SKM-1 treated with dmso at 0.1 percent for 144 hours (cell line): ENCODE measurements around the gene SPON1.
"Not testable (repeated sequence)": the region's sequence is repeated elsewhere in the genome, so short reads cannot be mapped to it uniquely, and the experiment has no call there.

ENCODE experiments used
- DNase-seq: peaks from one replicate; lab custom pipeline; 2025; ENCODE audit not compliant: unreplicated experiment; lab: John Stamatoyannopoulos, UW

Gene SPON1

DNA sequence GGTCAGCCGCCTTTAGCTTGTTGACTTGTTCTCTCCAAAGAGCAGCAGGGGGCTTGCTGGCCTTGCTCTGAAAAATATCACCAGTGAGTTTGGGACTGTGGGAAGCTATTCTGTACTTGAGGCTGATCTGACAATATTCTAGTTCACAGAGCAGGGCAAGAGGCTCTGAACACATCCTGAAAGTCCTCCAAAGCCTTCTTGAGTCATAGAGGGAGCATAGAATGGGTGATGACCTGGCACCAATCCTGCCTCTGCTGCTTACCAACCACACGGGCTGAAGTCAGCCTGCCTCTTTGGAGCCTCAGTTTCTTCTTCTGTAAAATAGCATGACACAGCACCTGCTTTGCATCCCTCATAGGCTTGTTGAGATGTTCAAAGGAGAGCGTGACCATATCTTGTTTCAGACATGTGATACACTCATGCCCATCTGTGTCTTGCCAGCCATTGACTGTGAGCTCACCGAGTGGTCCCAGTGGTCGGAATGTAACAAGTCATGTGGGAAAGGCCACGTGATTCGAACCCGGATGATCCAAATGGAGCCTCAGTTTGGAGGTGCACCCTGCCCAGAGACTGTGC is 299.8 kb downstream of the SPON1 start:
- DNase-seq, result no peak

DNA sequence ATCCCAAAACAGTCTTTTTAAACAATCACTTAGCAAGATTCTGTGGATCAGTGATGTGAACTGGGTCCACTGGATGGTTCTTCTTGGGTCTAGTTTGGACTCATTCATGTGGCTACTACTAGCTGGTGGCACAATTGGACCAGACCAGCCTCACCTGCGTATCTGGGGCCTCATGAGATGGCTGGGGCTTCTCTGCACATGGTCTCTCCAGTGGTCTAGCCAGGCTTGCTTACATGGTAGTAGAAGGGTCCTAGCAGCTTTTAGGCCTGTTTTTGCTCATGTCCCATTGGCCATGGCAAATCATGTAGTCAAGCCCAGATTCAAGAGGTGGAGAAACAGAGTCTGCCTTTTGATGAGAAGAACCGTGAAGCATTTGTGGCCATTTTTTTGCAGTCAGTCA is 302.4 kb downstream of the SPON1 start:
- DNase-seq, result no peak

DNA sequence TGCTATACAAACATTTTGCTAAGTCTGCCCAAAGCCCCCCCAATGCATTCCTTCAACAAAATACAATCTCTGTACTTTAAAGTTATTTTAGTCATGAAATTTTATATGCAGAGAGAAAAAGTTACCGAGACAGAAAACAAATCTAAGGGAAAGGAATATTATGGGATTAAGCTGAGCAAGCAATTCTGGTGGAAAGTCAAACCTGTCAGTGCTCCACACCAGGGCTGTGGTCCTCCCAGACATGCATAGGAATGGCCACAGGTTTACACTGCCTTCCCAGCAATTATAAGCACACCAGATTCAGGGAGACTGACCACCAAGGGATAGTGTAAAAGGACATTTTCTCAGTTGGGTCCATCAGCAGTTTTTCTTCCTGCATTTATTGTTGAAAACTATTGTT is 304.1 kb downstream of the SPON1 start:
- DNase-seq, result no peak

DNA sequence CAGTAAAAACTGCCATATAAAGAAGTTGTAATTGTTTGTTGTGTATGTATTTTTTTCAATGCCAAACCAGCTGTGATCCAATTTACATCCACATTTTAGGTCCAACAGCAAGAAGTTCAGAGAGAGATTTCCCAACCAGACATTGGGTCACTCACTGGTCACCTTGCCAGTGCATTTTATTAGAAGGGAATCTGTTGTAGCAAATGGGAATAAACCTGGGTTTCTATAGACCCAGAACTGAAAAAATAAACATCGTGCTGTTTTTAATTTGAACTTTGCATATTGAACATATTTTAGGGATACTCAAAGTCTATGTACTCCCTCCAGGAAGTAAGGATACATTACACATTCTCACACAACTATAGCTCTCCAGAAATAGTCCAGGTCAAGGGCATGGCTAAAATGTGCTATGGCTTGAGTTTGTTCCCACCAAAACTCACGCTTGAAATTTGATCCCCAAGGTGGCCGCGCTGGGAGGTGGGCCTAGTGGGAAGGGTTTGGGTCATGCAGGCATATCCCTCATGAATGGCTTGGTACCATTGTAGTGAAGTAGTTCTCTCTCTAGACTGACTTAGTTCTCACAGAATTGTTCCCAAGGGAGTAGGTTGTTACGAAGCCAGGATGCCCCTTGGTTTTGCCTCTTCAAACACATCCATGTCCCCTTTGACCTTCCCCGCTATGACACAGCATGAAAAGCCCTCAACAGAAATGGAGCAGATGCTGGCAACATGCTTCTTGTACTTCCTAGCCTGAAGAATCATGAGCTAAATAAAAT is 305.5 kb downstream of the SPON1 start:
- no peak for DNase-seq

DNA sequence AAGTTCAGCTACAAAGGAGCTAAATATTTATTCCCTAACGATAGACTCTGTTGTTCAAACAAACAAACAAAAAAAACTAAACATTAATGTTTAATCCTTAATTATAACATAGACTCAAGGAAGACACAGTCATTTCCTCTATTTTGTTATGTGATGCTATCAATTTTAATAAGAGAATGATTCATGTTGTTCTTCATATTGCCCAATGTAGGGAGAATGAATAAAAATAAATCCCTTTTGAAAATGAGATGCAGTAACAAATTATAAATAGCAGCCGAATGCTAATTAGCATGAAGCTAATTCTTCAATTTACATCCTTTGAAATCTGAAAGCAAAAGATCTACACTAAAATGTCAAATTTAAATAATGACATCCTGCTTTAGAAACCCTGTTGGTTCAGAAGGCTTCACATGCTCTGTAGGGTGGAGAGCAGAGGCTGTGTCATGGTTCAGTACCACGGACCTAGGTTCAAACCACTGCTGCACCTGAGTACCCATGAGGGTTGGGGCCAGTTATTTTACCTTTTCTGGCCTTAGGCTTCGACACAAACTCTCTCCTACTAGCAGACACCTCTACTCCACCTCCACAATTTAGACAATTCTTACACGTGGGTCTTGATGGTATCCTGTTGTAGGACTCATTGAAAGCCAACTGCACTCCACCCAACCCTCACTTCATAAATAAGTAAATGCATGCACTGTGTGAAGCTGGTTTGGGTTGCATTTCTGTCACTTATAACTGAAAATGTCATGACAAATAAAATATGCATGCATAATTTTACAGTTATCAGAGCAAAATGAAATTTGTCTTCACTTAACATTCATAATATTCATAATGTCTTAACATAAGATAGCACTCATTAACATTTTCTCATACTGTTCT is 307.4 kb downstream of the SPON1 start:
- no peak for DNase-seq

DNA sequence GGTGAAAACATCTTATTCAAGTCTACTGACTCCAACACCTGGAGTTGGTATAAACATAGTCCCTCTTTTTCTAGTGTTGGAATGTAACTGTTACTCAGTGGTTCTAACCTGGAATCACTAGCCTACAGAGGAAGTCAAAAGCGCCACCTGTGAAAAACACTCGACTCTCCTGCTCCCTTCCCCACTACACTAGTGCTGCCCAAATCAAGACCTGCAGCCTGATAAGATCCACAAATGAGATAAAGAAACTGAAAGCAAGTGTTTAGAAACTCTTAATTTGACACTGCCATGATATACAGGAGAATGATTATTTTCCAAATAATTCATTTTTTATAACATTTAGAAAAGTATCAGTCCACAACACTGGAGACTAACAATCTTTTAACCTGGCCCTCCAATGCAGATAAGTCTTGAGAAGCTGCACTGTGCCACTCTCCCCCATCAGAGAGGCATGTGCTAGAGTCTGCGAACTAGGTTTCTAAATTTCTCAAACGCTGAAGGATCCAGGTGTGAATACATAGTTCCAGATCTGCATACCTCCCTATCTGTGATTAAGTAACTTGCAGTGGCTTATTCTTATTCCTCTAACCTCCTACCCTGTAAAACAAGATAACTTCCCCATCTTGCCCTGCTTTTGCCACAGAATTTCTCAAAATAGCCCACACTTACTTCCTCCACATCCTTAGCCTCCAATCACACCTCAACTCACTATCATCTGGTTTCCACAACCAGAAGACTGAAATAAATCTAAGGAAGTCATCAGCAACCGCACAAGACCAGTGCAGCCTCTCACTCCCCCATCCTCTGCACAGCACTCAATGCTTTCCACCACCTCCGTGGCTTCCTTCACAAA is 308.4 kb downstream of the SPON1 start:
- peak; percentile 98 for DNase-seq

DNA sequence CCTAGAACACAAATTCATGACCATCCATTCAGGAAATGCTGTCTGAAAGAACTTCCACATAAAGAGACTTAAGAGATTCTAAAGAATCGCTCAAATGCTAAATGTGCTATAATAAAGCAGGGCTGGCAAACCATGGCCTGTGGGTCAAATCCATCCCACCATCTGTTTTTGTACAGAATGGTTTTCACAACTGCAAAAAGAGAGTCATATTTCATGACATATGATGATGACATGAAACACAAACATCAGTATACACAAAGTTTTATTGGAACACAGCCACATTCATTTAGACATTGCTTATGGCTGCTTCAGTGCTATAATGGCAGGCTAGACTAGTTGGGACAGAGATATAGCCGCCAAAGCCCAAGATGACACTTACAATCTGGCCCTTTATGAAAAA is 311.4 kb downstream of the SPON1 start:
- DNase-seq, result no peak

DNA sequence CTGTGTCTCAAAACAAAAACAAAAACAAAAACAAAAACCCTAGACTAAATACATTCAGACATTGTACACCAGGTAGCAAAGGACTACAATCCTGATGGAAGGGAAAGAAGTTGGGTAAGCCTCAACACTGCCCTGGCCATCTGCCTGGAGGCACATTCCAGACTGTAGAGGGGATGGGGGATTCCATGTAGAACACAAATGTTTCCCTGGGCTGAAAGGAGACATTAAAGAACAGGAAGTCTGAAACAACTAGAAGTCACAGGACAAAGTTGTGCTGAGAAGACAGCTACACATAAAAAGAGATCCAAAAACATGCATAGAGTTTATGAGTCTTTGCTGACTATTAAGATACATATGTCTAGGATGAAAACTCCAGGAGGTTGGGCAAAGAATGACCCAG is 312.6 kb downstream of the SPON1 start:
- no peak for DNase-seq

DNA sequence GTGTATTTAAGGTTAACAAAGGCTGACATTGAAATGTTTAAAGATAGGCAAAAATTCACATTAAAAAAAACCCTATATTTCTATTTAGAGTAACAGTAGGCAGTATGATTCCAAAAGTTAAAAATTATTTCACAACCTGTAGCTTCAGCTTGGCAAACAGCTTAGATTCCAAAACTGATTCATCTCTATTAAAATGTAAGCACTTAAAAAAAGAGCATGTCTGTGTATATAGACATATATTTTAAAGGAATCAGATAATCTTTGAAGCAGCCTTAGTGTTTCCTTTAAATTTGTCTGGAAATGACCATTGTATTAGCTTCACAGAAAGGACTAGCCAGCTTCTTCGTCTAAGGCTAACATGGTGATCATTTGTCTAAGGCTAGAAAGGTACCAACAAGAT is 316.3 kb downstream of the SPON1 start:
- not testable (repeated sequence) for DNase-seq

DNA sequence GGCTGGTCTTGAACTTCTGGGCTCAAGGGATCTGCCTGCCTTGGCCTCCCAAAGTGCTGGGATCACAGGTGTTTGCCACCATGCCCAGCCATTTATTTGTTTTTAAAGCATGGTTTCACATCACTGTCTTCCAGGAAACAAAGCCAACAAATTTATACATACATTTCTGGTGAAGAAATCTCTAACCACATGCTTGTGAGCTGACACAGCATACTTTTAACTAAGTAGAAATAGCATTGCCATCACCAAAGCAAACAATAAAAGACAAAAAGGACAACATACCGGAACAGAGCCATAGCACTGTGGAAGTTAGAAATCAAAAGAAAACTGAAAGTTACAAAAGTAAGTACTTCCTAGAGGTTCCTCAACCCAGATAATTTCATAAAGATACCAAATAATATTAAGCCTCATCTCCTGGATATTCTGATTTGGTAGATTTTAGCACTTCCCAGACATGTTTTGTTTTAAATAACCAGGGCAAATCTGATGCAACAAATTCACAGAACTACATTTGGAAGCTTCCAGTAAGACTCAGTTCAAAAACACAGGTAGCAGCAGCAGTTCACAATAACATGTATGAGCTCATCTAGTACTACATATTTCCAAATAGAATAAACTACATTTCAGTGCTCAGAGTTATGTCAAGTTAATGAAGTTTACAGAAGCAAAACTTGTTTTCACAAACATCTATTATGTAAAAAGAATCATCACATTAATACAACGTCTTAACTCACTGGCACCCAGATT is 325.8 kb downstream of the SPON1 start:
- no peak for DNase-seq

DNA sequence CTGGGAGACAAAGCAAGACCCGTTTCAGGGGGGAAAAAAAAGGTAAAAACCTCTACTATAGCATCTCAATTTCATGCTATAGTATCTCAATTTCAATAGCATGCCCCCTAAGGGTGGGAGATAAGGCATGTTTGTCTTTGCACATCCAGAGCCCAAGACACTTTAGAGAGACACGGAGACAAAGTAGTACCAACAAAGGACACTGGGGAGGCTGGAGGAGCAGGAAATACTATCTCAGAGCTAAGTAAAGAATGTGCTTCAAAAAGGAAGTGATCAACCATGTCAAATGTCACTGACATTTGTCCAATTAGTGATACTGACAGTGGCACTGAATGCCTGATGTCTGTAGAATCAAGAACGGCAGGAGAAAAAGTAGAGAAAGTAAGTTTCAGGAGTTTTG is 327.9 kb downstream of the SPON1 start:
- no peak for DNase-seq

DNA sequence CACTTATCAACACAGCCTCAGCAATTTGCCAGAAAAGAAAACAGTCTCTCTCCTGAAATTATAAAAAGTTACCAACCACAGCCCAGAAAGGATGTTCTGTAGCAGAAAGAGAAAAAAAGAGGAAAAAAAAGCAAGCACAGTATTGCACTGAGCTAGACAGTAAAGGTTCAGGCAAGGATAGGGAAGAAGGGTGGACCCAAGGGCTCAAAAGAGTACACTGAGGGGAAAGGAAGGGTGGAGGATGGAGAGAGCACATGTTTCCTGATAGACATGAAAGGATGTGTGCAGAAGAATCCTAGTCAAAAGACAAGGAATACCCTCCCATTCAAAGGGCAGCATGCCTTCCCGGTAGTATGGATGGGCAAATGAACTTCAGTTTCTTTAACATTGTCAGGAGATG is 337.4 kb downstream of the SPON1 start:
- DNase-seq, result no peak

DNA sequence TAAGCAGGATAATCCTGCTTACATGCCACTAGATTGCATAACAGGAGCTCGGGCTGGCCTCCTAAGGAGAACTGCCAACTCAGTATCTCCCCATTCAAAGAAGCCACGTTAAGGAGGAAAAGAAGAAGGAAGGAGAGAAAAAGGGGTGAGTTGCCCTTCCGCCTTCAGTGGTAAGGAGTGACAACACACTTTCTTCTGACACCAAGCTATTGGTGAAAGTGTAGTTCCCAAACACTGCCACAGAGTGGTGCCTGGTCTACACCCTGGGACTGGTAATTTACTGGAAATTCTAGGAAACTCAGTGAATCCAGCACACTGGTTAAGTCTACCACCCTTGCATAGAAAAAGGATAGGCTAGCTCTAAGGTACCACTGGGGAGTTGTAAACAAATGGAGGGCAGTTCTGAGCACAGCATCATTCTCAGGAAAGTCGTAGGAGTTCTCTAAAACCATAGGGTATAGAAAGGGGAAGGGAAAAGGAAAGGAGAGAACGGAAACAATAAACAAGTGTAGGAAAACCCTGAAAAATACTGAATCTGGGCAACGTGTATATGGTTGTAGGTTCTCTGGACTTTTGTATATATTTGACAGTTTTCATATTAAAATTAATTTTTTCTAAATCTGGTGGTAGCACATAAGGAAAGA is 338.3 kb downstream of the SPON1 start:
- peak; percentile 78 for DNase-seq

DNA sequence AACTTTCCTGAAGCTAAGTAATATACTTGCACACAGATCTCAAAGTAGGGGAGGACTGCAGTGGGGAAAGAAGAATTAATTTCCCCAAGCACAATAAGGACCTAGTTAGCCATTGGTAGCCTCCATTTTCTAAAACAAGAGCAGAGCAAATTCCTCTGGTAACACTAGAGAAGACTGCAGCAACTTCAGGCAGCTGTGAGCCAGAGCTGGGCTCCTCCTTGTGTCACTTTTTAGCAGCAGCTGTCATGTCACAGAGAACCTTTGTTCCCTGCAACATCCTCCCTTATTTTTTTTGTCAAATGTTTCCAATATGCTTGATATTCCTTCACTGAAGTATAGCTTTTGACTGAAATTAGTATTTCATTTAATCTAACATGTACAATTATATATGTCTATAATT is 342.1 kb downstream of the SPON1 start:
- DNase-seq, result no peak

DNA sequence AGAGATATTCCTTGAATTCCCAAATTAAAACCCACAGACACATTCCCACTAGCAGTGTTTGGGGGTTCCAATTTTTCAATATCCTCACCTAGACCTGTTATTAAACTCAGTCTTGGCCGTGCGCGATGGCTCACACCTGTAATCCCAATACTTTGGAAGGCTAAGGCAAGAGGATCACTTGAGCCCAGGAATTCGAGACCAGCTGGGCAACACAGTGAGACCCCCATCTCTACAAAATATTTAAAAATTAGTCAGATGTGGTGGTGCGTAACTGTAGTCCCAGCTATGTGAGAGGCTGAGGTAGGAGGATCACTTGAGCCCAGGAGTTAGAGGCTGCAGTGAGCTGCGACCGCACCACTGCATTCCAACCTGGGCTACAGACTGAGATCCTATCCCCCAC is 343.1 kb downstream of the SPON1 start:
- DNase-seq, result no peak

DNA sequence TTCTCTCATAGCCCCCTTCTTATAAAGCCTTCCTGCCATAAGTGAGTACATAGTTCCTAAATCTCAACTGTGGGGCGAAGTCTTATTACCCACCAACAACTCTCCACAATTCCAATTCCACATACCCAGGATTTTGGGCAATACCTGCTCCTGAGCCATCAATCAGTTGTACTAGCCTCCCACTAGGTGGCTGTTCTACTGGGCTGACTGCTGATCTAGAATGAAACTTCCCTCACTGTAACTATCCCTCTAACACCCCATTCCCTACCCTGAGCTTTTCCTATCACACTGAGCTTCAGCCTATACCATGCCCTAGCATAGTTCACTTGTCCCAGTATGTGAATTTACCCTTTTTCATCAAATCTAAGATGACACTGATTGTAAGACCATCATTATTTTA is 344.0 kb downstream of the SPON1 start:
- no peak for DNase-seq

DNA sequence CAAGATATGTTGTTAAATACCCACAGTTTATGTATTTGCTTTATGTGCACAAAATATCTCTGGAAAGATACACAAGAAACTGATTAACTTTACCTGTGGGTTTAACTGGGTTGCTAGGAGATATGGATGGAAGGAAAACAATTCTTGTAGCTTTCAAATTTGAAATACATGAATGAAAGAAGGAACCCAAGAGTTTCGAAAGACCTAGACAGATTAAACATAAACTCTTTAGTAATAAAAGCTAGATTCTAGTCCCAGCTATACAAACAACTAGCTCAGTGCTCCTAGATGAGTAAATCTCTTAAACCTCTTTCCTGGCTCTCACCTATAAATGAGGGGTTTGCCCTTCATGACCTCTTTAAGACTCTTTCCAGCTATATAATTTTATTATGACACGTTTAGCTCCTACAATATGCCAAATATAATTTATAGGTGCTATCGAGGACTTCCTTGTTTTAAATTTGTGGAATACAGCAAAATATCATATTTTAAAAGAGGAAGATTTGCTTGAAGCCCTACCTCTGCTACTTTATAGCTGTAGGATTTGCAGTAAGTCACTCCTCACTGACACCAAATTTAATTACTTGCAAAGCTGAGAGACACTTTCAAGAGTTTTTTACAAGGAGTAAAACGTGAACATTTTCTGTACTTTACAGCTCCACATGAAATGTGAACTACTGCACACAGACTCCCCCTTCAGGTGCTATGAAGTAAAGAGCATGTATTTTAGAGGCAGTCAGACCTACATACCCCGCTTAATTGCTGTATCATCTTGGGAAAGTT is 345.8 kb downstream of the SPON1 start:
- DNase-seq, result peak; percentile 25

DNA sequence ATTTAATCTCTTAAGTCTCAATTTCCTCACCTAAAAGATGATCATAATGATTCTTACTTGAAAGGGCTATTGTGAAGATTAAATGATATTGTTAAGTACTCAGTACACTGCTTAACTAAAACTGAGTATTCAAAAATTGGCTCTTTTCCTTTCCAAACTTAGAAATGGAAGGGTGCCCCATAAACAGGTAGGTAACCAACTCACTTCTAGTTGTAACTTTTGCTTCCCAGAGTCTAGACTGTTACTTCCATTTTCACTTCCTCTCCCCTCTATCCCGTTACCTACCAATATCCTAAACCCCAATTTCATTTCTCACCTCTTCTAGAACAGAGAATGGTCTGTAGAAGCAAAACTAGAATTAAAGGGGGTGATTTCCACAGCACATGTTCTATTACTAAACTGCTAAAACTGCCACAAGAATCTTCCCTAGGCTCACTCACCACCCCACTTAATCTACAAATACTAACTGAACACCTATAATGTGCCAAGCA is 346.4 kb downstream of the SPON1 start:
- DNase-seq, result no peak
